A549 (cell line): ENCODE measurements around the gene CCNYL1. TPM values are rescaled to one million over a fixed set of nuclear protein-coding genes. Genes with fewer than 3 reads are reported as not detected.

Source experiments
- ATAC-seq, 2 experiments: fragments of 200-7000 bp in 1 of 2; fragments of >200 bp in 1 of 2; cut with Nextera tagmentation in 1 of 2; cut with Tn5 transposase in 1 of 2; 3 replicates each; pipeline versions ENCODE4 v1.8.0 to v1.9.1; 2018 to 2020; ENCODE audit warnings: mild to moderate bottlenecking in 1 of 2, moderate library complexity in 1 of 2
- CTCF ChIA-PET: fragments of 300-600 bp; sonication (Branson Sonifier 250); formaldehyde crosslinking; extraction: SDS; loops from one replicate; lab custom pipeline; 2021; ENCODE audit warnings: antibody characterized with exemption, inconsistent platforms; lab: Yijun Ruan, JAX
- POLR2A ChIA-PET: fragments of 350-600 bp; formaldehyde crosslinking; extraction: SDS; loops from one replicate; lab custom pipeline; 2021; ENCODE audit warnings: antibody characterized with exemption, inconsistent platforms; lab: Yijun Ruan, JAX
- DNase-seq, 2 experiments: peaks; one replicate each; pipeline versions ENCODE4 v3.0.0 to v3.0.0-alpha.2; 2011 to 2016; ENCODE audit warnings: low read depth in 1 of 2, low spot score in 1 of 2
- FAIRE-seq: peaks from 2 replicates; lab custom pipeline; 2011; peaks lifted over from hg19 to GRCh38; lab: Jason Lieb, UNC
- H3K27ac ChIP-seq, 2 experiments: fragments of >200 bp; sonication (Bioruptor Twin); formaldehyde crosslinking; 3 replicates each; pipeline ENCODE4 v1.5.1; 2016 to 2017
- H3K4me1 ChIP-seq: fragments of >200 bp; sonication (Bioruptor Twin); formaldehyde crosslinking; 3 replicates; pipeline ENCODE4 v1.6.1; 2016
- H3K4me2 ChIP-seq: fragments of >200 bp; sonication (Bioruptor Twin); formaldehyde crosslinking; 3 replicates; pipeline ENCODE4 v1.6.1; 2016
- H3K4me3 ChIP-seq: fragments of >200 bp; sonication (Bioruptor Twin); formaldehyde crosslinking; 3 replicates; pipeline ENCODE4 v1.5.1; 2016
- H3K9me3 ChIP-seq: fragments of >200 bp; sonication (Bioruptor Twin); formaldehyde crosslinking; 3 replicates; pipeline ENCODE4 v1.6.1; 2016
- CEBPB ChIP-seq, 2 experiments: fragments of >200 bp in 1 of 2; sonication (Bioruptor Twin) in 1 of 2; formaldehyde crosslinking in 1 of 2; IDR thresholded peaks; 2 replicates each; pipeline ENCODE4 v1.6.1; 2012 to 2016
- FOSB ChIP-seq: fragments of 250-450 bp; sonication (Bioruptor Pico); IDR thresholded peaks from 2 replicates; pipeline ENCODE4 v1.5.0; 2020; ENCODE audit warnings: mild to moderate bottlenecking, moderate library complexity
- GATA3 ChIP-seq: IDR thresholded peaks from 2 replicates; pipeline ENCODE4 v1.6.1; 2012; ENCODE audit warnings: borderline replicate concordance
- MAFK ChIP-seq: fragments of 450-650 bp; IDR thresholded peaks from 2 replicates; pipeline ENCODE4 v1.6.1; 2014; ENCODE audit not compliant: partially characterized antibody
- NPAS2 ChIP-seq: fragments of 250-450 bp; sonication (Bioruptor Pico); IDR thresholded peaks from 2 replicates; pipeline ENCODE4 v1.8.0; 2022; ENCODE audit warnings: mild to moderate bottlenecking, moderate library complexity, borderline replicate concordance
- NR3C1 ChIP-seq: fragments of >200 bp; sonication (Bioruptor Twin); formaldehyde crosslinking; IDR thresholded peaks from 3 replicates; pipeline ENCODE4 v1.6.1; 2017
- PHF8 ChIP-seq: fragments of 200-600 bp; sonication (generic); IDR thresholded peaks from 2 replicates; pipeline ENCODE4 v1.6.1; 2016; ENCODE audit warnings: low read depth, mild to moderate bottlenecking, antibody characterized with exemption, moderate library complexity, borderline replicate concordance
- POLR2A ChIP-seq: IDR thresholded peaks from 2 replicates; pipeline ENCODE4 v1.6.1; 2012; ENCODE audit warnings: mild to moderate bottlenecking, low read length
- RAD21 ChIP-seq, 2 experiments: fragments of >200 bp in 1 of 2; sonication (Bioruptor Twin) in 1 of 2; formaldehyde crosslinking in 1 of 2; IDR thresholded peaks in 1 of 2; conservative IDR thresholded peaks in 1 of 2; 2 replicates in 1 of 2; 3 replicates in 1 of 2; pipeline ENCODE4 v1.6.1; 2012 to 2018; ENCODE audit warnings: inconsistent platforms in 1 of 2
- RARB ChIP-seq: fragments of 250-450 bp; sonication (Bioruptor Pico); IDR thresholded peaks from 2 replicates; pipeline ENCODE4 v1.8.0; 2021; ENCODE audit warnings: mild to moderate bottlenecking, moderate library complexity
- ZC3H11A ChIP-seq: fragments of 450-650 bp; IDR thresholded peaks from 2 replicates; pipeline ENCODE4 v1.6.1; 2014; ENCODE audit warnings: antibody characterized with exemption, mild to moderate bottlenecking
- ZNF302 ChIP-seq: fragments of 250-450 bp; sonication (Bioruptor Pico); IDR thresholded peaks from 2 replicates; pipeline ENCODE4 v1.9.0; 2021; ENCODE audit warnings: inconsistent platforms, mild to moderate bottlenecking, moderate library complexity
- WGBS: methylation state at CpG from one replicate; pipeline ENCODE4 v1.1.6; 2017; ENCODE audit errors: missing lambda C conversion rate; 5-methylcytosine and 5-hydroxymethylcytosine counted together
- polyA plus RNA-seq, 4 experiments: library from polyadenylated mRNA; depleted of rRNA in 3 of 4; stranded (reverse); fragments of >200 nt; fragmentation: RNase III in 1 of 4; extraction: RNeasy Plus Mini Kit Qiagen cat#74134 plus additional on column Dnase treatment in 1 of 4; gene quantifications; 2 replicates in 3 of 4; 3 replicates in 1 of 4; pipeline ENCODE4 v1.2.3, GENCODE V29; 2011 to 2017
- TF ChIP-seq, protein P1 (sequence below): fragments of 200-600 bp; sonication (generic); IDR thresholded peaks from 2 replicates; pipeline ENCODE4 v1.6.1; 2016; ENCODE audit warnings: antibody characterized with exemption, mild to moderate bottlenecking, moderate library complexity
- TF ChIP-seq, protein P2 (sequence below): fragments of 250-450 bp; sonication (Bioruptor Pico); IDR thresholded peaks from 2 replicates; pipeline ENCODE4 v1.5.0; 2021; ENCODE audit warnings: mild to moderate bottlenecking, moderate library complexity, borderline replicate concordance
- TF ChIP-seq, protein P3 (sequence below): fragments of >200 bp; sonication (Bioruptor Twin); formaldehyde crosslinking; IDR thresholded peaks from 3 replicates; pipeline ENCODE4 v1.6.1; 2016

The CCNYL1 gene
- polyA plus RNA-seq, 2 of the 4 experiments (the other 2 are of a cell fraction), result 16.9 to 31.6 TPM

DNA sequence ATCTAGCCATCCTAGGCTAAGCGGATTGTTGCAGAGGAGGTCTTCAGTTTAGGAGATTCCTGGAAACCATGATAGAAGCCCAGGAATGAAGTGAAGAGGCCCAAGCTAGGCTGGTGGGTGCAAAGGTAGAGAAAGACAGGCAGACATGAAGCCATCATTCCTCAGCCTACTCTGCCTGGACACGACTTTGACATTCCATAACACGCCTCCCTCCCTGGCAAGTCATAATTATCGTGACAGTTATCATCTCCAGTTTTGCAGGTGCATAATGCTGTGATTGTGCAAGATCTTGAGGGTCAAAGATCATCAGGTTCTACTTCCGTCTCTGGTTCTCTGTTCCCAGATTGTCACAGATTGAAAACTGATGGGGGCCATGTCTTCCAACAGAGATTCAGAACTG, 73.5 kb downstream of the CCNYL1 start:
- H3K4me1 ChIP-seq, result peaks cover 34% of the 10 kb centered on the region
- FAIRE-seq, result no peak
- no peak overlapping the region for H3K4me3 ChIP-seq
- DNase-seq, result no peak
- 70% methylated on average over 5 of the region's 5 CpGs for WGBS
- TF ChIP-seq FOSB (no peak), ZC3H11A (no peak), RARB (CRISPR knock-in tag) (no peak), PHF8 (no peak), GATA3 (no peak), CEBPB (IDR thresholded peaks at IDR 0.05) (peak in 1 of 2 experiments; percentile 63; a peak in 1 of 4 replicates)
- TF ChIP-seq, protein P1, sequence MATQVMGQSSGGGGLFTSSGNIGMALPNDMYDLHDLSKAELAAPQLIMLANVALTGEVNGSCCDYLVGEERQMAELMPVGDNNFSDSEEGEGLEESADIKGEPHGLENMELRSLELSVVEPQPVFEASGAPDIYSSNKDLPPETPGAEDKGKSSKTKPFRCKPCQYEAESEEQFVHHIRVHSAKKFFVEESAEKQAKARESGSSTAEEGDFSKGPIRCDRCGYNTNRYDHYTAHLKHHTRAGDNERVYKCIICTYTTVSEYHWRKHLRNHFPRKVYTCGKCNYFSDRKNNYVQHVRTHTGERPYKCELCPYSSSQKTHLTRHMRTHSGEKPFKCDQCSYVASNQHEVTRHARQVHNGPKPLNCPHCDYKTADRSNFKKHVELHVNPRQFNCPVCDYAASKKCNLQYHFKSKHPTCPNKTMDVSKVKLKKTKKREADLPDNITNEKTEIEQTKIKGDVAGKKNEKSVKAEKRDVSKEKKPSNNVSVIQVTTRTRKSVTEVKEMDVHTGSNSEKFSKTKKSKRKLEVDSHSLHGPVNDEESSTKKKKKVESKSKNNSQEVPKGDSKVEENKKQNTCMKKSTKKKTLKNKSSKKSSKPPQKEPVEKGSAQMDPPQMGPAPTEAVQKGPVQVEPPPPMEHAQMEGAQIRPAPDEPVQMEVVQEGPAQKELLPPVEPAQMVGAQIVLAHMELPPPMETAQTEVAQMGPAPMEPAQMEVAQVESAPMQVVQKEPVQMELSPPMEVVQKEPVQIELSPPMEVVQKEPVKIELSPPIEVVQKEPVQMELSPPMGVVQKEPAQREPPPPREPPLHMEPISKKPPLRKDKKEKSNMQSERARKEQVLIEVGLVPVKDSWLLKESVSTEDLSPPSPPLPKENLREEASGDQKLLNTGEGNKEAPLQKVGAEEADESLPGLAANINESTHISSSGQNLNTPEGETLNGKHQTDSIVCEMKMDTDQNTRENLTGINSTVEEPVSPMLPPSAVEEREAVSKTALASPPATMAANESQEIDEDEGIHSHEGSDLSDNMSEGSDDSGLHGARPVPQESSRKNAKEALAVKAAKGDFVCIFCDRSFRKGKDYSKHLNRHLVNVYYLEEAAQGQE, result no peak
- peak overlapping the region in 1 of 2 experiments; percentile 27; a peak in 1 of 6 replicates for H3K27ac ChIP-seq
- ATAC-seq, result no peak
- ChIA-PET POLR2A (no interaction called here), CTCF (interaction anchor here (0.6 to 2.6 kb wide), 3 partner anchors 15 to 256 kb away, joined by 3 to 8 read pairs (median 4); partner anchors contain the start of gene FZD5)
- H3K9me3 ChIP-seq, result no peaks in the 10 kb centered on the region
- H3K4me2 ChIP-seq, result no peak overlapping the region

DNA sequence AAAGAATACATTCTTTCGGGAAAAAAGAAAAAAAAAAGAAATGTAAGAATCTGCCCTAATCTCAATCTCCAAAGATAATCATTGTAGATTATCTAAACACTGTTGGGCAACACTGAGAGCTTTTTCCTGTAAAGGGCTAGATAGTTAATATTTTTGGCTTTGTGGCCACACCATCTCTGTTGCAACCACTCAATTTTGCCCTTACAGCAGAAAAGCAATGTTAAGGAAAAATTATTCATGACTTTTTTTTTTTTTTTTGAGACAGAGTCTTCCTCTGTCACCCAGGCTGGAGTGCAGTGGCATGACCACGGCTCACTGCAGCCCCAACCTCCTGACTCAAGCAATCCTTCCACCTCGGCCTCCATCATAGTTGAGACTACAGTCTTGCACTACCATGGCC, 75.6 kb downstream of the CCNYL1 start:
- ATAC-seq (no peak), FAIRE-seq (no peak), DNase-seq (no peak)
- no peak overlapping the region for H3K4me3 ChIP-seq
- ChIA-PET CTCF (interaction anchor here (0.9 kb wide), 1 partner anchor 17 kb away, joined by 3 read pairs; the partner anchor contains the start of gene FZD5), POLR2A (no interaction called here)
- no peak overlapping the region for H3K27ac ChIP-seq
- 95% methylated on average over 3 of the region's 3 CpGs for whole genome bisulfite sequencing
- no peak overlapping the region for H3K4me2 ChIP-seq
- no peaks in the 10 kb centered on the region for H3K9me3 ChIP-seq
- H3K4me1 ChIP-seq, result peaks cover 34% of the 10 kb centered on the region
- TF ChIP-seq MAFK, result peak; percentile 23
- TF ChIP-seq NPAS2 (CRISPR knock-in tag), result no peak

DNA sequence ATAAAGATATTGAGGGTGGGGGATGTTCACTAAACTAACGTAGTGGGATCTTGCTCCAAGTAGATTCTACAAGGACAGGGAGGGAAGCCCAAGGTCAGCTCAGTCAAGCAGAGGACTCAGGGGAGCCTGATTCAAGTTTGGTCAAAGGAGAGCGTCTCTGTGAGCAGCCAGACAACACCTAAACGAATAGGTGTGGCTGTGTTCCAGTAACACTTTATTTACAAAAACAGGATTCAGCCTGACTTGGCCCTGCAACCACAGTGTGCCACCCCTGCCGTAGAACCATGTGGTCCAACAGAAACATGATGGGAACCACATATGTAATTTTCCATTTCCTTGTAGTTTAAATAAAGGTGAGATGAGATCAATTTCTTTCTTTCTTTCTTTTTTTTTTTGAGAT, 76.4 kb downstream of the CCNYL1 start:
- H3K4me1 ChIP-seq, result peaks cover 32% of the 10 kb centered on the region
- POLR2A ChIA-PET, result no interaction called here
- FAIRE-seq, result no peak
- no peak overlapping the region for H3K4me2 ChIP-seq
- DNase-seq, result no peak
- TF ChIP-seq POLR2A, result no peak
- no peak for TF ChIP-seq RAD21 (conservative IDR thresholded peaks at IDR 0.05 in 1 of 2, IDR thresholded peaks at IDR 0.05 in 1 of 2)
- CTCF ChIA-PET, result no interaction called here
- no peak overlapping the region for H3K4me3 ChIP-seq
- no peak overlapping the region for H3K27ac ChIP-seq
- H3K9me3 ChIP-seq, result no peaks in the 10 kb centered on the region
- 59% methylated on average over 4 of the region's 4 CpGs for WGBS
- ATAC-seq, result no peak

DNA sequence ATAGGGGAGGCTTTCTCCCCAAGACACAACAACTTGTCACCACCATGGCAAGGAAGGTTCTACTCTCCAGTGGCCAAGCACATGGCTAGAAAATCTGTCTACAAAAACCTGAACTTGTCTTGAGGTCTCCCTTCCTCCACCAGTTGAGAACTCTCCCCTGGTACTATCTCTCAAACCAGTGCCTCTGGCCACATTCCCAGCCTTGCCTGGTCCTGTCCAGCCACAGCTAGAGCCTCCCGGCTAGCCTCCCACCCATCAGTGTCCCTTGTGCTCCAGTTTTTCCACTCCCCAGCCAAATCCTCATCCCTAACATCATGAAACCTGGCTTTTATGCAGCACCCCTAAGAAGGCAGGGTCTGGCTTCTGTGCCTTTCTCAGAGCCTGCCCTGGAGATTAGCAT, 79.5 kb downstream of the CCNYL1 start:
- Histone ChIP-seq H3K4me1 (peaks cover 22% of the 10 kb centered on the region), H3K4me2 (no peak overlapping the region; the same call in 2 of the 3 replicates), H3K27ac (peak overlapping the region; percentile 86 to 91; a peak in 5 of 6 replicates)
- FAIRE-seq, result no peak
- WGBS, result 100% methylated on average over 1 of the region's 1 CpG
- DNase-seq, result no peak
- POLR2A ChIA-PET, result no interaction called here
- no peak for ATAC-seq
- TF ChIP-seq, protein P2, sequence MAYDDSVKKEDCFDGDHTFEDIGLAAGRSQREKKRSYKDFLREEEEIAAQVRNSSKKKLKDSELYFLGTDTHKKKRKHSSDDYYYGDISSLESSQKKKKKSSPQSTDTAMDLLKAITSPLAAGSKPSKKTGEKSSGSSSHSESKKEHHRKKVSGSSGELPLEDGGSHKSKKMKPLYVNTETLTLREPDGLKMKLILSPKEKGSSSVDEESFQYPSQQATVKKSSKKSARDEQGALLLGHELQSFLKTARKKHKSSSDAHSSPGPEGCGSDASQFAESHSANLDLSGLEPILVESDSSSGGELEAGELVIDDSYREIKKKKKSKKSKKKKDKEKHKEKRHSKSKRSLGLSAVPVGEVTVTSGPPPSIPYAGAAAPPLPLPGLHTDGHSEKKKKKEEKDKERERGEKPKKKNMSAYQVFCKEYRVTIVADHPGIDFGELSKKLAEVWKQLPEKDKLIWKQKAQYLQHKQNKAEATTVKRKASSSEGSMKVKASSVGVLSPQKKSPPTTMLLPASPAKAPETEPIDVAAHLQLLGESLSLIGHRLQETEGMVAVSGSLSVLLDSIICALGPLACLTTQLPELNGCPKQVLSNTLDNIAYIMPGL (CRISPR knock-in tag), result no peak
- TF ChIP-seq, protein P3, sequence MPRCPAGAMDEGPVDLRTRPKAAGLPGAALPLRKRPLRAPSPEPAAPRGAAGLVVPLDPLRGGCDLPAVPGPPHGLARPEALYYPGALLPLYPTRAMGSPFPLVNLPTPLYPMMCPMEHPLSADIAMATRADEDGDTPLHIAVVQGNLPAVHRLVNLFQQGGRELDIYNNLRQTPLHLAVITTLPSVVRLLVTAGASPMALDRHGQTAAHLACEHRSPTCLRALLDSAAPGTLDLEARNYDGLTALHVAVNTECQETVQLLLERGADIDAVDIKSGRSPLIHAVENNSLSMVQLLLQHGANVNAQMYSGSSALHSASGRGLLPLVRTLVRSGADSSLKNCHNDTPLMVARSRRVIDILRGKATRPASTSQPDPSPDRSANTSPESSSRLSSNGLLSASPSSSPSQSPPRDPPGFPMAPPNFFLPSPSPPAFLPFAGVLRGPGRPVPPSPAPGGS, result no peak
- no peak for TF ChIP-seq NR3C1
- TF ChIP-seq ZNF302 (CRISPR knock-in tag), result no peak
- TF ChIP-seq, all 56 proteins: peak for 0
- CTCF ChIA-PET, result interaction anchor here (1.3 to 5.3 kb wide), 2 partner anchors 8 to 22 kb away, joined by 7 to 27 read pairs; partner anchors contain the start of gene FZD5
- Histone ChIP-seq H3K9me3 (no peaks in the 10 kb centered on the region), H3K4me3 (no peak overlapping the region)
